DMS153 treated with DMSO at 0.1 percent for 48 hours (cell line): ENCODE measurements around the gene DDAH2.

Source experiments
- DNase-seq: peaks from one replicate; lab custom pipeline; 2025; ENCODE audit not compliant: unreplicated experiment; lab: John Stamatoyannopoulos, UW

DDAH2 gene

GRCh38 chr6:31691564-31692108 is 37.5 kb downstream of the DDAH2 start:
- DNase-seq = no peak

DNA sequence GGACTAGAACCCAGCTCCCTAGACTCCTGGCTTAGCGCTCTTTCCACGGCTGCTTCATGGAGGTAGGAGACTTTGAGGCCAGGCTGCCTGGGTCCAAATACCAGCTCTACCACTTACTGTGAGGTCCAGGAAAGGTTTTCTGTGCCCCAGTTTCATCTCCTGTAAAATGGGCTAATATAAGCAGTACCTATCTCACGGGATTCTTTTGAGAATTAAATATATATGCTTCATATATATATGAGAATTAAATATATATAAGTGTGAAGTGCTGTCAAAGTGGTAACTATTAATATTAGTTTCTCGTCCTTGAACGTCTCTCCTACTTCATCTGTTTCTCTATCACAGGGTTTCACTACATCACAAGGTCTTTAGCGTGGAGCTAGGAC is 38.0 kb downstream of the DDAH2 start:
- DNase-seq = no peak

- DNase-seq = no peak
These were observed 38.6 kb downstream of the DDAH2 start for GRCh38 chr6:31690231-31691077.

- DNase-seq = no peak
These were observed 39.6 kb downstream of the DDAH2 start for GRCh38 chr6:31689249-31690110.

- DNase-seq = no peak
These were observed 41.0 kb downstream of the DDAH2 start for GRCh38 chr6:31687860-31688693.

DNA sequence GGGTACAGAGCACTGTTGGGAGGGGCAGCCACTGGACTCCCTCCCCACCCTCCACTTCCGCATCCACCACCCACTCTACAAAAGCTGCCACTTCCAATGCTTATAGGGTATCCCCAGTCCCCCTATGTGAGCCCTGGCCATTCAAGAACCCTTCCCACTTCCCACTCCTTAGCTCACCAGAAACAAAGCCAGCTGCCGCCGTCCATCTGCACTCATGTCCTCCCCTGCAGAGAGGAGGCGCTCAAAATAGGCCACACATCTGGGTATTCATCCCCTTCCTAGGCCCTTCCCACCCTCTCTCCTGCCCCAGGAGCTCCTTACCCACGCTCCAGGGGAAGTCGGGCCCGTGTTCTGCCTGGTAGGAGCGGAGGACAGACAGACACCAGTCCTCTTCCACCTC is 41.8 kb downstream of the DDAH2 start:
- no peak for DNase-seq

GRCh38 chr6:31686483-31686882 is 42.6 kb downstream of the DDAH2 start:
- DNase-seq = no peak

- DNase-seq = no peak
These were observed 45.5 kb downstream of the DDAH2 start for GRCh38 chr6:31683591-31683990.

DNA sequence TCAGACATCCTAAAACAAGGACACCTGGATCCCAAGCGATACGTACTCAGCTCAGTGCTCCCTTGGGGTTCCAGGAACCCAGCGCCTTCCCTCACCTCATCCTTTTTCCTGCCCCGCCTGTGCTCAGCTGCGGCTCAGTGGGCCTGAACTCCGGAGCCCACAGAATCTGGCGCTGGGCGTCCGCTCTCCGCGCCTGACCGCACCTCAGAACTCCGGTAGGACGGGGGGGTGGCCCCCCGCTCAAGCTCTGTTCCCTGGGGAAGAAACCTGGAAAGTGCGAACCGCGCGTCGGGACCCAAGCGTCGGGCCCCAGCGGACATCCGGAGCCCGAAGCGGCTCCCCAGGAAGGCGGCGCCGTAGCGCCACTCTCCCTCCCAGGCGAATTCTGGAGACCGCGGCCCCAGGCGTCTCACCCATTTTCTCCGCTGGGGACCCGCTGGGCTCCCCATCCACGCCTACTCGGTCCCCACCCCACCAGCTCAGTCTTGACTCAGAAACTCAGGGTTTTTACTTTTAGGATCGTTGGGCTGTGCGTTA is 47.9 kb downstream of the DDAH2 start:
- peak; percentile 60 for DNase-seq

DNA sequence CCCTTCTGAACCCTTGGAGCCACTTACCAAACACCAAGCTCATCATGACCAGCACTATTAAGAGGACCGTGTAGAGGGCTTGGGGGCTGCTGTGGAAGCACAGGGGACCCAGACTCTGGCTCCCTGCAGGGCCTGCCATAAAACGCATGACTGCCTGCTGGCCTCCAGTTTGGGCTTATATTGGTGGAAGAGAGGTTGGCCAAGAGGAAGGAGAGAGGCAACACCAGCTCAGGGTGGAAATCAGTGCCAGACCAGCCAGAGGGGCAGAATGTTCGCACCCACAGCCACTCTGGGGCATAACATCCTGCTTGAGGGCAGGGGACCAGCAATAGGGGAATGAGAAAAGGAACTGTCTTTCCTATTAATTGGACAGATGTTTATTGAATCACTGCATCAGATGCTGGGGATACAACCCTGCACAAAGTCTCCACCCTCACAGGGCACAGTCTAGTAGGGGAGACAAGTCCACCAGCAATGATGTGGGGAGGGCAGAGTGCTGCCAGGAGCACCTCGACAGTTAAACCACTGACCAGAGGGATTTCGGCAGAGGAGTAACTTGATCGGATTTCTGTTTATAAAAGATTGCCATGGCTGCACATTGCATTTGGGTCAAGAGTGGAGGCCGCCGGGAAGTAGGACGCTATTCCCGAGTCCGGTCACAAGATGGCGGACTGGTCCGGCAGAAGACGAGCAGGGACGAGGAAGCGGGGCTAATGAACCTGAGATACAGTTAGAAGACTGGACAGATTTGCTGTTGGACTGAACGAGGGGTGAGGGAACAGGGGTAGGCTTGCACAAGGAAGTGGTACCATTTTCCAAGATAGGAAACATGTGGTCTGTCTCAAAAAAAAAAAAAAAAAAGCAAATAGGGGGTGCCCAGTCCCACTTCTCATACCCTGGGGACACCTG is 48.6 kb downstream of the DDAH2 start, which contains the start of gene LY6G5C:
LY6G5C (minus strand) TSS at position 842 of the 909 bp plus-strand sequence; CDS start at position 148, 694 bp downstream.
- DNase-seq = peak; percentile 88

DNA sequence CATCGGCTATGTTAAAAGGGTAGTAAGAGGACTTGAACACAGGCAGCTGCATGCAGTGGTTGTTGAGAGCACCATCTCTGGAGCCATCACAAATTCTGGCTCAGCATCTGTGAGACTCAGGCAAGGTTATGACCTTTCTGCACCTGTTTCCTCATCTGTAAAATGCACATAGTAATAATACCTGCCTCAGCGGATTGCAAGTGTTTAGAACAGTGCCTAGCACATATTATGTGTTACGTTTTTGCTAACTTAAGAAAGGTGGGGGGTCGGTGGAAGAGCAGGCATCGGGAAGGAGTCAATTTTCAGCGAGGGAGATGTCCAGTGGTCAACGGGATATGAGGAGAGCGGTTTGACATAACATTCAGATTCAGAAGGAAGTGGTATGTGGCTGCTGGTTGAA is 51.1 kb downstream of the DDAH2 start:
- no peak for DNase-seq
